WTC11 (cell line): Measurements from ENCODE around the gene TMEM231. TPM values are rescaled to one million over a fixed set of nuclear protein-coding genes. Genes with fewer than 3 reads are reported as not detected.

Source experiments
- ATAC-seq: fragments of 200-7000 bp; cut with Tn5 transposase; 2 replicates; pipeline ENCODE4 v1.10.0; 2021; ENCODE audit warnings: mild to moderate bottlenecking, moderate library complexity
- CTCF ChIA-PET: fragments of 300-600 bp; sonication (Branson Sonifier 250); formaldehyde crosslinking; loops from one replicate; lab custom pipeline; 2021; ENCODE audit warnings: antibody characterized with exemption; lab: Charles Lee
- POLR2A ChIA-PET: fragments of 350-600 bp; sonication (Branson Sonifier 250); formaldehyde crosslinking; loops from one replicate; lab custom pipeline; 2021; ENCODE audit warnings: antibody characterized with exemption; lab: Charles Lee
- DNase-seq: peaks from one replicate; pipeline ENCODE4 v3.0.0; 2021; ENCODE audit warnings: low spot score
- H3K27ac Mint-ChIP-seq: 2 replicates; pipeline ENCODE4 v1.8.0; 2021; ENCODE audit warnings: mixed read lengths
- H3K27me3 Mint-ChIP-seq: 2 replicates; pipeline ENCODE4 v1.8.0; 2021; ENCODE audit warnings: low read depth, mild to moderate bottlenecking, moderate library complexity, mixed read lengths
- H3K36me3 Mint-ChIP-seq: 2 replicates; pipeline ENCODE4 v1.8.0; 2021; ENCODE audit warnings: mixed read lengths
- H3K4me1 Mint-ChIP-seq: 2 replicates; pipeline ENCODE4 v1.8.0; 2022; ENCODE audit warnings: mixed read lengths
- H3K4me3 Mint-ChIP-seq: 2 replicates; pipeline ENCODE4 v1.8.0; 2021; ENCODE audit warnings: mild to moderate bottlenecking, moderate library complexity, mixed read lengths
- H3K9me3 Mint-ChIP-seq: 2 replicates; pipeline ENCODE4 v1.8.0; 2021; ENCODE audit warnings: mixed read lengths
- ATF6 ChIP-seq: sonication (generic); formaldehyde crosslinking; IDR thresholded peaks from 2 replicates; pipeline ENCODE4 v1.8.1; 2023; ENCODE audit warnings: mild to moderate bottlenecking, missing genetic modification reagents
- CBFB ChIP-seq: sonication (generic); formaldehyde crosslinking; IDR thresholded peaks from 2 replicates; pipeline ENCODE4 v1.8.1; 2022; ENCODE audit warnings: mild to moderate bottlenecking, low read depth, missing genetic modification reagents
- E2F4 ChIP-seq: sonication (generic); formaldehyde crosslinking; IDR thresholded peaks from 2 replicates; pipeline ENCODE4 v1.8.1; 2022; ENCODE audit warnings: low read depth, mild to moderate bottlenecking, moderate library complexity, missing genetic modification reagents, borderline replicate concordance
- ESRRA ChIP-seq: sonication (generic); formaldehyde crosslinking; IDR thresholded peaks from 2 replicates; pipeline ENCODE4 v1.8.1; 2022; ENCODE audit warnings: mild to moderate bottlenecking, missing genetic modification reagents, borderline replicate concordance
- ETV6 ChIP-seq: sonication (generic); formaldehyde crosslinking; IDR thresholded peaks from 2 replicates; pipeline ENCODE4 v1.8.1; 2022; ENCODE audit warnings: mild to moderate bottlenecking, missing genetic modification reagents
- FOXJ3 ChIP-seq: sonication (generic); formaldehyde crosslinking; IDR thresholded peaks from 2 replicates; pipeline ENCODE4 v1.9.0; 2021; ENCODE audit warnings: missing genetic modification reagents, mild to moderate bottlenecking, borderline replicate concordance
- FOXP1 ChIP-seq: sonication (generic); formaldehyde crosslinking; IDR thresholded peaks from 2 replicates; pipeline ENCODE4 v1.8.0; 2022; ENCODE audit warnings: missing genetic modification reagents, mild to moderate bottlenecking, moderate library complexity, borderline replicate concordance
- JAZF1 ChIP-seq: fragments of 250-450 bp; sonication (Bioruptor Pico); IDR thresholded peaks from 2 replicates; pipeline ENCODE4 v1.9.0; 2021; ENCODE audit warnings: moderate library complexity, mild to moderate bottlenecking, inconsistent platforms
- NFE2L1 ChIP-seq: sonication (generic); formaldehyde crosslinking; IDR thresholded peaks from 2 replicates; pipeline ENCODE4 v1.8.1; 2023; ENCODE audit warnings: missing genetic modification reagents
- TEAD1 ChIP-seq: sonication (generic); formaldehyde crosslinking; IDR thresholded peaks from 2 replicates; pipeline ENCODE4 v1.8.0; 2022; ENCODE audit warnings: mild to moderate bottlenecking, missing genetic modification reagents
- USF1 ChIP-seq: sonication (generic); formaldehyde crosslinking; IDR thresholded peaks from 2 replicates; pipeline ENCODE4 v1.8.0; 2022; ENCODE audit warnings: mild to moderate bottlenecking, missing genetic modification reagents
- ZNF121 ChIP-seq: sonication (generic); formaldehyde crosslinking; IDR thresholded peaks from 2 replicates; pipeline ENCODE4 v1.8.0; 2023; ENCODE audit warnings: missing genetic modification reagents
- ZNF232 ChIP-seq: sonication (generic); formaldehyde crosslinking; IDR thresholded peaks from 2 replicates; pipeline ENCODE4 v1.8.0; 2022; ENCODE audit warnings: mild to moderate bottlenecking, missing genetic modification reagents
- total RNA-seq: library from RNA; stranded (reverse); gene quantifications from 3 replicates; pipeline ENCODE4 v1.2.3, GENCODE V29; 2021
- TF ChIP-seq, protein P1 (sequence below): sonication (generic); formaldehyde crosslinking; IDR thresholded peaks from 2 replicates; pipeline ENCODE4 v1.8.0; 2022; ENCODE audit warnings: mild to moderate bottlenecking, missing genetic modification reagents
- TF ChIP-seq, protein P2 (sequence below): fragments of 250-450 bp; sonication (Bioruptor Pico); IDR thresholded peaks from 2 replicates; pipeline ENCODE4 v2.1.2; 2022; ENCODE audit warnings: mild to moderate bottlenecking, moderate library complexity
- TF ChIP-seq, protein P3 (sequence below): sonication (generic); formaldehyde crosslinking; conservative IDR thresholded peaks from 2 replicates; pipeline ENCODE4 v1.8.1; 2023; ENCODE audit warnings: mild to moderate bottlenecking, low read depth, missing genetic modification reagents, moderate library complexity
- TF ChIP-seq, protein P4 (sequence below): sonication (generic); formaldehyde crosslinking; IDR thresholded peaks from 2 replicates; pipeline ENCODE4 v1.8.0; 2023; ENCODE audit warnings: missing genetic modification reagents, mild to moderate bottlenecking, borderline replicate concordance

TMEM231 gene
- total RNA-seq, 1 experiment from 2014 or later, result 12.0 TPM

DNA sequence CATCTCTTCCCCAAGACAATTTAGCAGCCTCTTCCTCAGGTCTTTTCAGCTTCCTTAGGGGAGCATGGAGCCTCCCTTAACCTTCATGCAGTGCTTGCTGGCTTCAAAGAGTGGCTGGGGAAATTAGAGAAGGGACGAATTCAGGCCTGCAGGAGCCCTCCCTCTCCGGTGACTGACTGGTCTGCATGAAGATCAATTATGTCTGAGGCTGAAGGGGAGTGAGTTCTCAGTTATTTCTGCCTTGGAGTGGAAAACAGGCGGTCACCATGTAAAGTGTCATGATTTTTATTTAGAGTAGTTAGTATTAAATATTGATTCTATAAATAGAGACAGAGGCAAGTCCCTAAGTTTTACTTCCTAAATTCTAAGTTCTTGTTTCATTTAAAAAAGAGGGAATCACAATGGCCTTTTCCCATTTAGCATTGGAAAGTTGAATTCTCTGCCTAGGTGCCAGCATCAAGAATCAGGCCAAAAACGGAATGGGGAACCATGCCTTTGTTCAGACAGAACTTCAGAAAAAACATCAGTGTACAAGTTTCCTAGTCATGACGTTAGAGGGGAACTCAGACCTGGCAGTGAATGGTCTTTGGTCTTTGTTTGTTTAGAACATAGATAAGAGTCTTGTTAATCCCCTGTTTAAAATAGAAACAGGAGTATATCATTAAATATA lies 14.5 kb upstream of the TMEM231 start (continued):
- TF ChIP-seq, protein P1, sequence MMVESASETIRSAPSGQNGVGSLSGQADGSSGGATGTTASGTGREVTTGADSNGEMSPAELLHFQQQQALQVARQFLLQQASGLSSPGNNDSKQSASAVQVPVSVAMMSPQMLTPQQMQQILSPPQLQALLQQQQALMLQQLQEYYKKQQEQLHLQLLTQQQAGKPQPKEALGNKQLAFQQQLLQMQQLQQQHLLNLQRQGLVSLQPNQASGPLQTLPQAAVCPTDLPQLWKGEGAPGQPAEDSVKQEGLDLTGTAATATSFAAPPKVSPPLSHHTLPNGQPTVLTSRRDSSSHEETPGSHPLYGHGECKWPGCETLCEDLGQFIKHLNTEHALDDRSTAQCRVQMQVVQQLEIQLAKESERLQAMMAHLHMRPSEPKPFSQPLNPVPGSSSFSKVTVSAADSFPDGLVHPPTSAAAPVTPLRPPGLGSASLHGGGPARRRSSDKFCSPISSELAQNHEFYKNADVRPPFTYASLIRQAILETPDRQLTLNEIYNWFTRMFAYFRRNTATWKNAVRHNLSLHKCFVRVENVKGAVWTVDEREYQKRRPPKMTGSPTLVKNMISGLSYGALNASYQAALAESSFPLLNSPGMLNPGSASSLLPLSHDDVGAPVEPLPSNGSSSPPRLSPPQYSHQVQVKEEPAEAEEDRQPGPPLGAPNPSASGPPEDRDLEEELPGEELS (CRISPR knock-in tag), result no peak
- TF ChIP-seq, protein P2, sequence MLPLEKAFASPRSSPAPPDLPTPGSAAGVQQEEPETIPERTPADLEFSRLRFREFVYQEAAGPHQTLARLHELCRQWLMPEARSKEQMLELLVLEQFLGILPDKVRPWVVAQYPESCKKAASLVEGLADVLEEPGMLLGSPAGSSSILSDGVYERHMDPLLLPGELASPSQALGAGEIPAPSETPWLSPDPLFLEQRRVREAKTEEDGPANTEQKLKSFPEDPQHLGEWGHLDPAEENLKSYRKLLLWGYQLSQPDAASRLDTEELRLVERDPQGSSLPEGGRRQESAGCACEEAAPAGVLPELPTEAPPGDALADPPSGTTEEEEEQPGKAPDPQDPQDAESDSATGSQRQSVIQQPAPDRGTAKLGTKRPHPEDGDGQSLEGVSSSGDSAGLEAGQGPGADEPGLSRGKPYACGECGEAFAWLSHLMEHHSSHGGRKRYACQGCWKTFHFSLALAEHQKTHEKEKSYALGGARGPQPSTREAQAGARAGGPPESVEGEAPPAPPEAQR (CRISPR knock-in tag), result no peak
- TF ChIP-seq NFE2L1 (CRISPR knock-in tag) (no peak), TEAD1 (no peak)

DNA sequence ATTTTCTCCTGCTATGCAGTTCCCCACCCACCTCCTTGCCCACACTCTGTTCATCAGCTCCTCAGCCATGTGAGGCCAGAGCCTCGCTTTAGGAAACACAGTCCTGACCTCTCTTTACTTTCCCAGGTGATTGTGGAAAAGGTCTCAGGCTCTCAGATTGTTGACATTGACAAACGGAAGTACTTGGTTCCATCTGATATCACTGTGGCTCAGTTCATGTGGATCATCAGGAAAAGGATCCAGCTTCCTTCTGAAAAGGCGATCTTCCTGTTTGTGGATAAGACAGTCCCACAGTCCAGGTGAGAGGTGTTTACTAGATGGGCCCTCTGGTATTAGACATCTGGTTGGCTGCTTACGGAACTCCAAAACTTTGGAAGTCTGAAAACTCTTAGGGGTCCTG lies 11.9 kb upstream of the TMEM231 start:
- peaks cover 29% of the 10 kb centered on the region; the same call in 1 of the 2 replicates for H3K36me3 Mint-ChIP-seq
- CTCF ChIA-PET, result interaction anchor here (1.3 kb wide), 1 partner anchor 369 kb away, joined by 4 read pairs; no protein-coding TSS in a partner anchor
- ATAC-seq, result no peak
- POLR2A ChIA-PET, result interaction anchor here (0.5 kb wide), 1 partner anchor 81 kb away, joined by 8 read pairs; no protein-coding TSS in a partner anchor
- TF ChIP-seq ATF6 (CRISPR knock-in tag), result no peak
- TF ChIP-seq, protein P3, sequence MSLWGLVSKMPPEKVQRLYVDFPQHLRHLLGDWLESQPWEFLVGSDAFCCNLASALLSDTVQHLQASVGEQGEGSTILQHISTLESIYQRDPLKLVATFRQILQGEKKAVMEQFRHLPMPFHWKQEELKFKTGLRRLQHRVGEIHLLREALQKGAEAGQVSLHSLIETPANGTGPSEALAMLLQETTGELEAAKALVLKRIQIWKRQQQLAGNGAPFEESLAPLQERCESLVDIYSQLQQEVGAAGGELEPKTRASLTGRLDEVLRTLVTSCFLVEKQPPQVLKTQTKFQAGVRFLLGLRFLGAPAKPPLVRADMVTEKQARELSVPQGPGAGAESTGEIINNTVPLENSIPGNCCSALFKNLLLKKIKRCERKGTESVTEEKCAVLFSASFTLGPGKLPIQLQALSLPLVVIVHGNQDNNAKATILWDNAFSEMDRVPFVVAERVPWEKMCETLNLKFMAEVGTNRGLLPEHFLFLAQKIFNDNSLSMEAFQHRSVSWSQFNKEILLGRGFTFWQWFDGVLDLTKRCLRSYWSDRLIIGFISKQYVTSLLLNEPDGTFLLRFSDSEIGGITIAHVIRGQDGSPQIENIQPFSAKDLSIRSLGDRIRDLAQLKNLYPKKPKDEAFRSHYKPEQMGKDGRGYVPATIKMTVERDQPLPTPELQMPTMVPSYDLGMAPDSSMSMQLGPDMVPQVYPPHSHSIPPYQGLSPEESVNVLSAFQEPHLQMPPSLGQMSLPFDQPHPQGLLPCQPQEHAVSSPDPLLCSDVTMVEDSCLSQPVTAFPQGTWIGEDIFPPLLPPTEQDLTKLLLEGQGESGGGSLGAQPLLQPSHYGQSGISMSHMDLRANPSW (CRISPR knock-in tag), result no peak
- TF ChIP-seq ZNF232 (CRISPR knock-in tag), result no peak
- TF ChIP-seq FOXP1, result no peak
- TF ChIP-seq FOXJ3, result no peak
- no peak for TF ChIP-seq JAZF1 (CRISPR knock-in tag)
- TF ChIP-seq TEAD1, result no peak
- no peak for TF ChIP-seq ETV6
- H3K27me3 Mint-ChIP-seq, result no peaks in the 10 kb centered on the region
- H3K9me3 Mint-ChIP-seq, result no peaks in the 10 kb centered on the region
- peaks cover 35% of the 10 kb centered on the region for H3K4me1 Mint-ChIP-seq
- no peak for DNase-seq
- H3K4me3 Mint-ChIP-seq, result peak overlapping the region; percentile 100
- H3K27ac Mint-ChIP-seq, result peak overlapping the region; percentile 20; the same call in 1 of the 2 replicates

DNA sequence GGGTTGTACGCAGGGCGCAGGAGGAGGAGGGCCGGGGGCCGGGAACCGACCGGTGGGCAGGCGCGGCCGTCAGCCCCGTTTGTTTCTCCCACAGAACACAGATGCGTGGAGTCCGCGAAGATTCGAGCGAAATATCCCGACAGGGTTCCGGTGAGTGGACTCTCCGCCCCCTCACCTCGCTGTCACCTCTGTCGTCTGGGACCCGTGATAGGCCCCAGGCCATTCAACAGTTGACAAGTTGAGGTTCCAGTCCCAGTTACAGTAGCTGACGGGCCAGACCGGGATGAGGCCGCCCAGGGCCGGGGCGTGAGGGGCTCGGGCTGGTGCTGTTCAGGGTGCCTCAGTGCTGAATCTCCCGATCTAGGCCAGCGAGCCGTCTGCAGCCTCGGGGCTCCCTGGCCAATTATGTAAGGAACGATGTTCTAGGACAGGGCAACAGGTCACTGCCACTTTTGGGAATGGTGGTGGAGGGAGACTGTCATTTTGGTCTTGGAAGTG lies 10.8 kb upstream of the TMEM231 start:
- ChIA-PET POLR2A (interaction anchor here (1.7 kb wide), 1 partner anchor 72 kb away, joined by 5 read pairs; the partner anchor contains the start of gene CHST6), CTCF (interaction anchor here (0.7 to 3.5 kb wide), 7 partner anchors 16 to 368 kb away, joined by 3 to 20 read pairs (median 7); partner anchors contain the start of gene ADAT1)
- peaks cover 35% of the 10 kb centered on the region for H3K4me1 Mint-ChIP-seq
- H3K4me3 Mint-ChIP-seq, result peak overlapping the region; percentile 100
- no peak overlapping the region for H3K27ac Mint-ChIP-seq
- ATAC-seq (peak; percentile 5; the same call in 1 of the 2 replicates), DNase-seq (peak; percentile 33)
- H3K36me3 Mint-ChIP-seq, result peaks cover 21% of the 10 kb centered on the region; the same call in 1 of the 2 replicates
- no peaks in the 10 kb centered on the region for H3K9me3 Mint-ChIP-seq
- no peaks in the 10 kb centered on the region for H3K27me3 Mint-ChIP-seq
- TF ChIP-seq, protein P4, sequence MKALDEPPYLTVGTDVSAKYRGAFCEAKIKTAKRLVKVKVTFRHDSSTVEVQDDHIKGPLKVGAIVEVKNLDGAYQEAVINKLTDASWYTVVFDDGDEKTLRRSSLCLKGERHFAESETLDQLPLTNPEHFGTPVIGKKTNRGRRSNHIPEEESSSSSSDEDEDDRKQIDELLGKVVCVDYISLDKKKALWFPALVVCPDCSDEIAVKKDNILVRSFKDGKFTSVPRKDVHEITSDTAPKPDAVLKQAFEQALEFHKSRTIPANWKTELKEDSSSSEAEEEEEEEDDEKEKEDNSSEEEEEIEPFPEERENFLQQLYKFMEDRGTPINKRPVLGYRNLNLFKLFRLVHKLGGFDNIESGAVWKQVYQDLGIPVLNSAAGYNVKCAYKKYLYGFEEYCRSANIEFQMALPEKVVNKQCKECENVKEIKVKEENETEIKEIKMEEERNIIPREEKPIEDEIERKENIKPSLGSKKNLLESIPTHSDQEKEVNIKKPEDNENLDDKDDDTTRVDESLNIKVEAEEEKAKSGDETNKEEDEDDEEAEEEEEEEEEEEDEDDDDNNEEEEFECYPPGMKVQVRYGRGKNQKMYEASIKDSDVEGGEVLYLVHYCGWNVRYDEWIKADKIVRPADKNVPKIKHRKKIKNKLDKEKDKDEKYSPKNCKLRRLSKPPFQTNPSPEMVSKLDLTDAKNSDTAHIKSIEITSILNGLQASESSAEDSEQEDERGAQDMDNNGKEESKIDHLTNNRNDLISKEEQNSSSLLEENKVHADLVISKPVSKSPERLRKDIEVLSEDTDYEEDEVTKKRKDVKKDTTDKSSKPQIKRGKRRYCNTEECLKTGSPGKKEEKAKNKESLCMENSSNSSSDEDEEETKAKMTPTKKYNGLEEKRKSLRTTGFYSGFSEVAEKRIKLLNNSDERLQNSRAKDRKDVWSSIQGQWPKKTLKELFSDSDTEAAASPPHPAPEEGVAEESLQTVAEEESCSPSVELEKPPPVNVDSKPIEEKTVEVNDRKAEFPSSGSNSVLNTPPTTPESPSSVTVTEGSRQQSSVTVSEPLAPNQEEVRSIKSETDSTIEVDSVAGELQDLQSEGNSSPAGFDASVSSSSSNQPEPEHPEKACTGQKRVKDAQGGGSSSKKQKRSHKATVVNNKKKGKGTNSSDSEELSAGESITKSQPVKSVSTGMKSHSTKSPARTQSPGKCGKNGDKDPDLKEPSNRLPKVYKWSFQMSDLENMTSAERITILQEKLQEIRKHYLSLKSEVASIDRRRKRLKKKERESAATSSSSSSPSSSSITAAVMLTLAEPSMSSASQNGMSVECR, result no peak
- no peak for TF ChIP-seq ZNF121
- TF ChIP-seq USF1 (CRISPR knock-in tag), result no peak
- TF ChIP-seq ESRRA (CRISPR knock-in tag), result no peak
- TF ChIP-seq CBFB, result no peak
- TF ChIP-seq E2F4 (CRISPR knock-in tag), result 0 out of 2 replicates have a peak, but pooled peaks have one; percentile 4
